H9 (cell line): ENCODE measurements around the gene MBNL1. TPM values are rescaled to one million over a fixed set of nuclear protein-coding genes. Genes with fewer than 3 reads are reported as not detected.

Experiments
- DNase-seq: peaks from one replicate; pipeline ENCODE4 v3.0.0-alpha.2; 2017
- H2AFZ ChIP-seq: one replicate; pipeline ENCODE4 v1.6.1; 2013; ENCODE audit warnings: mild to moderate bottlenecking, low read length, control low read depth, moderate library complexity
- H2AK5ac ChIP-seq: 2 replicates; pipeline ENCODE4 v1.6.1; 2013; ENCODE audit warnings: low read length, control low read depth, mixed read lengths; ENCODE audit not compliant: insufficient read length
- H2BK120ac ChIP-seq: one replicate; pipeline ENCODE4 v1.6.1; 2013; ENCODE audit warnings: low read depth, mild to moderate bottlenecking, low read length, control low read depth, inconsistent platforms; ENCODE audit not compliant: poor library complexity, severe bottlenecking
- H2BK12ac ChIP-seq: 2 replicates; pipeline ENCODE4 v1.6.1; 2013; ENCODE audit warnings: low read length, control low read depth, mixed read lengths, low read depth; ENCODE audit not compliant: insufficient read length
- H2BK15ac ChIP-seq: 2 replicates; pipeline ENCODE4 v1.6.1; 2013; ENCODE audit warnings: low read depth, low read length, control low read depth
- H2BK20ac ChIP-seq: one replicate; pipeline ENCODE4 v1.6.1; 2013; ENCODE audit warnings: low read depth, mild to moderate bottlenecking, low read length, control low read depth, inconsistent platforms; ENCODE audit not compliant: poor library complexity, severe bottlenecking
- H2BK5ac ChIP-seq: 2 replicates; pipeline ENCODE4 v1.6.1; 2013; ENCODE audit warnings: low read length, control low read depth, mixed read lengths; ENCODE audit not compliant: insufficient read length
- H3K14ac ChIP-seq: 2 replicates; pipeline ENCODE4 v1.6.1; 2013; ENCODE audit warnings: low read length, control low read depth; ENCODE audit not compliant: insufficient read depth
- H3K18ac ChIP-seq: 2 replicates; pipeline ENCODE4 v1.6.1; 2013; ENCODE audit warnings: low read depth, mild to moderate bottlenecking, mixed read lengths, low read length, control low read depth; ENCODE audit not compliant: insufficient read length
- H3K23ac ChIP-seq: 2 replicates; pipeline ENCODE4 v1.6.1; 2013; ENCODE audit warnings: low read length, control low read depth, mixed read lengths, low read depth; ENCODE audit not compliant: insufficient read length
- H3K23me2 ChIP-seq: 2 replicates; pipeline ENCODE4 v1.6.1; 2013; ENCODE audit warnings: low read depth, mild to moderate bottlenecking, mixed read lengths, low read length, control low read depth; ENCODE audit not compliant: insufficient read length, poor library complexity, severe bottlenecking
- H3K27ac ChIP-seq: 2 replicates; pipeline ENCODE4 v1.5.1; 2013; ENCODE audit warnings: low read length, control low read depth, mixed read lengths, low read depth; ENCODE audit not compliant: insufficient read length
- H3K27me3 ChIP-seq: 2 replicates; pipeline ENCODE4 v1.6.1; 2013; ENCODE audit warnings: low read length, control low read depth, inconsistent platforms; ENCODE audit not compliant: insufficient read depth
- H3K4ac ChIP-seq: 2 replicates; pipeline ENCODE4 v1.6.1; 2013; ENCODE audit warnings: low read depth, mild to moderate bottlenecking, control low read depth, inconsistent platforms, low read length, moderate library complexity
- H3K4me1 ChIP-seq: 2 replicates; pipeline ENCODE4 v1.6.1; 2013; ENCODE audit warnings: low read length, control low read depth, inconsistent platforms; ENCODE audit not compliant: insufficient read depth
- H3K4me2 ChIP-seq: 2 replicates; pipeline ENCODE4 v1.6.1; 2013; ENCODE audit warnings: low read length, control low read depth, mixed read lengths; ENCODE audit not compliant: insufficient read length, insufficient read depth
- H3K56ac ChIP-seq: 2 replicates; pipeline ENCODE4 v1.6.1; 2013; ENCODE audit warnings: low read depth, mild to moderate bottlenecking, mixed read lengths, low read length, control low read depth; ENCODE audit not compliant: insufficient read length
- H3K79me1 ChIP-seq: 2 replicates; pipeline ENCODE4 v1.6.1; 2013; ENCODE audit warnings: low read depth, mild to moderate bottlenecking, moderate library complexity, low read length, control low read depth, inconsistent platforms; ENCODE audit not compliant: insufficient read depth, poor library complexity, severe bottlenecking
- H3K79me2 ChIP-seq: 2 replicates; pipeline ENCODE4 v1.6.1; 2013; ENCODE audit warnings: low read length, control low read depth, inconsistent platforms; ENCODE audit not compliant: insufficient read depth
- H3K9ac ChIP-seq: 2 replicates; pipeline ENCODE4 v1.6.1; 2013; ENCODE audit warnings: low read length, control low read depth, mixed read lengths; ENCODE audit not compliant: insufficient read length; ENCODE audit errors: extremely low read depth
- H3K9me3 ChIP-seq: one replicate; pipeline ENCODE4 v1.6.1; 2013; ENCODE audit warnings: low read depth, low read length, inconsistent platforms; ENCODE audit not compliant: control insufficient read depth
- H3T11ph ChIP-seq: one replicate; pipeline ENCODE4 v1.6.1; 2013; ENCODE audit warnings: mild to moderate bottlenecking, low read length, control low read depth, inconsistent platforms
- H4K20me1 ChIP-seq: one replicate; pipeline ENCODE4 v1.6.1; 2013; ENCODE audit not compliant: control insufficient read depth, insufficient read length, insufficient read depth
- H4K5ac ChIP-seq: 2 replicates; pipeline ENCODE4 v1.6.1; 2013; ENCODE audit warnings: low read depth, mild to moderate bottlenecking, mixed read lengths, low read length, control low read depth; ENCODE audit not compliant: insufficient read length
- H4K8ac ChIP-seq: replicated peaks from 2 replicates; pipeline ENCODE4 v1.6.1; 2013; ENCODE audit warnings: low read length, control low read depth, mixed read lengths, low read depth; ENCODE audit not compliant: insufficient read length
- H4K91ac ChIP-seq: 2 replicates; pipeline ENCODE4 v1.6.1; 2013; ENCODE audit warnings: low read depth, mild to moderate bottlenecking, moderate library complexity, mixed read lengths, low read length, control low read depth; ENCODE audit not compliant: insufficient read length
- H3K27ac Mint-ChIP-seq, 3 experiments: 2 replicates in 2 of 3; 3 replicates in 1 of 3; pipeline ENCODE4 v1.8.0; 2020 to 2021; ENCODE audit warnings: mixed read lengths in 3 of 3, mild to moderate bottlenecking in 1 of 3, moderate library complexity in 1 of 3
- H3K27me3 Mint-ChIP-seq: 2 replicates; pipeline ENCODE4 v1.8.0; 2021; ENCODE audit warnings: low read depth, mild to moderate bottlenecking, moderate library complexity, mixed read lengths
- H3K36me3 Mint-ChIP-seq, 3 experiments: 2 replicates in 2 of 3; 3 replicates in 1 of 3; pipeline ENCODE4 v1.8.0; 2020 to 2021; ENCODE audit warnings: low read depth in 3 of 3, mixed read lengths in 3 of 3; ENCODE audit not compliant: insufficient read depth in 1 of 3
- H3K4me1 Mint-ChIP-seq, 2 experiments: 2 replicates each; pipeline ENCODE4 v1.8.0; 2020; ENCODE audit warnings: mixed read lengths in 2 of 2
- H3K4me3 Mint-ChIP-seq, 2 experiments: 2 replicates in 1 of 2; 3 replicates in 1 of 2; pipeline ENCODE4 v1.8.0; 2020 to 2021; ENCODE audit warnings: mild to moderate bottlenecking in 2 of 2, mixed read lengths in 2 of 2, moderate library complexity in 1 of 2
- H3K9me3 Mint-ChIP-seq, 2 experiments: 2 replicates in 1 of 2; 3 replicates in 1 of 2; pipeline ENCODE4 v1.8.0; 2020; ENCODE audit warnings: mild to moderate bottlenecking in 2 of 2, mixed read lengths in 2 of 2, moderate library complexity in 1 of 2
- CTCF ChIP-seq: fragments of 200-600 bp; sonication (generic); conservative IDR thresholded peaks from 3 replicates; pipeline ENCODE4 v1.8.0; 2021; ENCODE audit warnings: antibody characterized with exemption, mild to moderate bottlenecking
- WGBS: extraction: QIAGEN DNeasy Blood & Tissue Kit; methylation state at CpG from one replicate; pipeline ENCODE4 v1.1.7; 2013; ENCODE audit warnings: missing lambda C conversion rate, low lambda C conversion rate, mixed read lengths; ENCODE audit not compliant: insufficient read length; ENCODE audit errors: extremely low coverage; 5-methylcytosine and 5-hydroxymethylcytosine counted together
- total RNA-seq: library from RNA; stranded (reverse); gene quantifications from 2 replicates; pipeline ENCODE4 v1.2.1, GENCODE V29; 2021

The MBNL1 gene
- total RNA-seq, 1 experiment from 2014 or later, result 14.9 TPM

GRCh38 chr3:152300029-152300731, 31.5 kb downstream of the MBNL1 start:
- H3K23ac ChIP-seq, result no peak overlapping the region
- H4K5ac ChIP-seq, result no peak overlapping the region
- no peak overlapping the region for H3K4ac ChIP-seq
- H3K23me2 ChIP-seq, result no peaks in the 10 kb centered on the region
- no peak overlapping the region for H3K27ac ChIP-seq
- H3K4me1 ChIP-seq, result peaks cover 8% of the 10 kb centered on the region; the same call in 1 of the 2 replicates
- H3K4me1 Mint-ChIP-seq, result peaks cover 64 to 68% of the 10 kb centered on the region in 2 experiments
- no peaks in the 10 kb centered on the region for H3K36me3 Mint-ChIP-seq
- H2BK20ac ChIP-seq, result no peak overlapping the region
- H3K27me3 ChIP-seq, result no peaks in the 10 kb centered on the region
- H4K20me1 ChIP-seq, result no peaks in the 10 kb centered on the region
- no peak overlapping the region for H3K56ac ChIP-seq
- H3K4me3 Mint-ChIP-seq, result peak overlapping the region in 1 of 2 experiments; percentile 2; a peak in 1 of 5 replicates
- no peak overlapping the region for H3K18ac ChIP-seq
- no peaks in the 10 kb centered on the region for H3K9me3 Mint-ChIP-seq
- no peak overlapping the region for H2BK12ac ChIP-seq
- H3K79me2 ChIP-seq, result peaks cover 5% of the 10 kb centered on the region; the same call in 1 of the 2 replicates
- no peak overlapping the region for H3K9ac ChIP-seq
- H3K27ac Mint-ChIP-seq, result peak overlapping the region; percentile 76 to 96 (median 94); a peak in 5 of 7 replicates
- no peak overlapping the region for H2BK5ac ChIP-seq
- no peak overlapping the region for H2AFZ ChIP-seq
- no peaks in the 10 kb centered on the region for H3K27me3 Mint-ChIP-seq
- DNase-seq, result no peak
- H3K4me2 ChIP-seq, result no peak overlapping the region
- H3T11ph ChIP-seq, result no peak overlapping the region
- H4K8ac ChIP-seq, result no peak overlapping the region
- H2AK5ac ChIP-seq, result no peak overlapping the region
- TF ChIP-seq CTCF, result no peak
- H4K91ac ChIP-seq, result no peak overlapping the region
- no peak overlapping the region for H2BK120ac ChIP-seq
- no peaks in the 10 kb centered on the region for H3K9me3 ChIP-seq
- H3K79me1 ChIP-seq, result no peaks in the 10 kb centered on the region
- WGBS, result no CpG with 5 or more reads among the region's 8 CpGs
- H3K14ac ChIP-seq, result no peak overlapping the region
- no peak overlapping the region for H2BK15ac ChIP-seq
